GM19238 (cell line): ENCODE results near the gene CNKSR1.

Experiments used
- DNase-seq: peaks from one replicate; pipeline ENCODE4 v3.0.0; 2011; ENCODE audit warnings: low spot score; ENCODE audit not compliant: insufficient read length

The CNKSR1 gene

DNA sequence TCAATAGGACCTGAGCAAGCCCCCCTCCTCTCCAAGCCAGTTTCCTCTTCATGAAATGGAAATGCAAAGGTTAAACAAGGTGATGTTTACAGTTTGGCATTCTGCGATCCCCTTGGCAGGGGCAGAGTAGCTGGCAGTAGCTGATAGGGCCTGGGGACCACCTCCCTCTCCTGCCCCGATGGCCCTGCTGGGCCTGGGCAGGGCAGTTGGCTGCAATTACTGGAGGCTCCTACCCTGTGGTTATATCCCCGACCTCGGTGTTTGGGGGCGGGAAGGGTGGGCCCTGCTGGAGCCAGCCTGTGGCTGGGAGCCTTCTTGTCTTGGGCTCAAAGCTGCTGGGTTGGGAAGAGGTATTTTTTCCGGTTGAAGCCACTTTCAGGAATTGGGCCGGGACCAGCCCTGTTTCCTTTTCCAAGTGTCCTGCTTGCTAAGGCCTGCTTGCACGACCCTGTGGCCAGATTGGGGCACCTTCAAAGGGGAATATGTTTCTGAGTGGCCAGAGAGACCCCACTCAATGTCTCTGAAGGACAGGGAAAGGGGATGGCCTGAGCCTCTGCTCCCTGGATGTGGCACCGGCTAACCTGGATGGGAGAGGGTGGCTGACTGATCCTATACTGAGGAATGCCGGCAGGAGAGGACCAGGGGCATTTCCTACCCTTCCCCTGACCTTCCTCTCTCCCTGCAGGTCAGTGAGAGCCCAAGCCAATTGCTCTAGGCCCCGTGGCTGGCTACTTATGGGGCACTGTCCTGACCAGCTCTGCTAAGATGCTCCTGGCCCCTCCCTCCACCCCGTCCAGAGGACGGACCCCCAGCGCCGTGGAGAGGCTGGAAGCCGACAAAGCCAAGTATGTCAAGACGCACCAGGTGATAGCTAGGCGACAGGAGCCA is 16.5 kb upstream of the CNKSR1 start:
- DNase-seq = no peak

- DNase-seq = no peak
Measured at GRCh38 chr1:26161415-26162219, 15.7 kb upstream of the CNKSR1 start.

DNA sequence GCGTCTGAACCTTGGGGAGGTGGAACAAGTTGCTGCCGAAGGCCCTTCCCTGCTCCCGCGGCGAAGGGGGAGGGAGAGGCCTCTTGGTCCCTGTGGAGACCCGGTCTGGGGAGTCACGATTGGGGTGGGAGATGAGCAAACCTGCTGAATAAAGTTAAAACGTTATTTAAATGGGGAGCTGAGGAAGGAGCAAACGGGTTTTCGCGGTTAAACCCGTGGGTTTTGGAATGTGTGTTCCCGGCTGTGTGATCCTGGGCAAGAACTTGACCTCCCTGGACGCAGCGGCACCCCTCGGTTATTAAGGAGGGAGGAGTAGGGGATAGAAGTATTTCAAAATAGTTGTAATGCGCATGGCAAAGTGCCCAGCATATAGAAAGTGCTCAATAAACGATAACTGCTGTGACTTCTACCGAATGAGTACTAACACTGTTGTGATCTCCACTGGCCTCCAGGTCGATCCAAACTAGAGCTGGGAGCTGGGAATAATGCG is 15.0 kb upstream of the CNKSR1 start:
- DNase-seq = no peak

DNA sequence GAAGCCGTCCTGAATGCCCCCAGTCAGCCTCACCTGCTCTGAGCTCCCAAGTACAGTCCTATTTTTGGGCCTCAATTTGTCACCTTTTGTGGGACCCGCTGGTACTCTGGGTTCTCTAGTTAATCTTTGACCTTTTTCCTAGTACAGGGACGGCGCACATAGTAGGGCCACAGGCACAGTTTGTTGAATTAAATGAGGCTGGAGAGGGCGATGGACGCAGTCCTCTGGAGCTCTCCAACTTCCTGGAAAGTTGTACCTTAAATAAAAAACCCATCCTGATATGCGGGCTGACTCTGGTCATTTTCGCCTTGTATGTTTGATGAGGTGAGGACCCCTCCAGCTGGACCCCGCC is 13.6 kb upstream of the CNKSR1 start:
- no peak for DNase-seq

GRCh38 chr1:26164036-26164860 is 13.0 kb upstream of the CNKSR1 start:
- DNase-seq = peak; percentile 49

GRCh38 chr1:26164861-26165842 is 12.1 kb upstream of the CNKSR1 start:
- DNase-seq = no peak

GRCh38 chr1:26166719-26167281 is 10.5 kb upstream of the CNKSR1 start:
- no peak for DNase-seq

DNA sequence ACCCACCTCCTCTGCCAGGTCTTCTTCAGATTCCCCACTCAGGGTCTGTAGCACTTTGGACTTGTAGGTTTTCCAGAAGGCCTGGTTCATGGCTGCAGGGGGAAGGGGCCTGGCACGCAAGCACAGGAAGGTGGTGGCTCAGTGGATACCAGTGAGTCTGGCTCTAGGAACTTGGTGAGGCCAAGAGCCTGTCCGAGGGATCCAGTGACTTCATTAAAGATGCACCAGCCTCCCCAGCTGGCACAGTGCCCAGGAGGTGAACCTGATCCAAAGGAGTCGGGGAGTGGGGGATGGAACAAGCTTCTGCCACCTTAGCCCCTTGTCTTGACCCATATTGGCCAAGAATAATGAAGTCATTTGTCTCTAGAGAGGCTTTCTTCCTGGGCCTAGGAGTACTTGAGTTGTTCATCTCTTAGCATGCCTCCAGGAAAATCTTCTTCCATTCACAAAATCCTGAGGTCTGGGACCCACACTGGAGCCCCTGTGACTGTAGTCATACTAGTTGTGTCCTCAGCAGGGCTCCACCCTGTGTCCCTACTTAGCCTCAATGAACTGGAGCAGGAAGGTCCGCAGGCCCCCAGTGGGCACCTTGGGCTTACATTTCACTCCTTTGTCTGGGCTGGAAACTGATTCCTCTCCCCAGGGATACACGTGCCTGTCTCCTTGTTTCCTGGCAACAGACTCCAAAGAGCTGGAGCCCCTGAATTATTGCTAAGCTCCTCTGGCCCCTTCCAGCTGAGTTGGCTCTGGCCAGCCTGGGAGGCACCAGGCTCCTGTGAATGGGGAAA is 8.7 kb upstream of the CNKSR1 start, which contains the start of gene C1orf232:
TSS of gene C1orf232 (minus strand) at position 554 of the 788 bp plus-strand sequence. CDS start at position 90, 464 bp downstream.
- no peak for DNase-seq

- no peak for DNase-seq
Measured at GRCh38 chr1:26169198-26169554, 8.1 kb upstream of the CNKSR1 start.

- DNase-seq = peak; percentile 100
Measured at GRCh38 chr1:26169669-26170471, 7.4 kb upstream of the CNKSR1 start, which contains the start of gene ZNF593. Gene ZNF593 (plus strand): TSS chr1:26169908. CDS start chr1:26169984, 76 bp downstream.

- DNase-seq = no peak
Measured at GRCh38 chr1:26170472-26170821, 6.8 kb upstream of the CNKSR1 start.

DNA sequence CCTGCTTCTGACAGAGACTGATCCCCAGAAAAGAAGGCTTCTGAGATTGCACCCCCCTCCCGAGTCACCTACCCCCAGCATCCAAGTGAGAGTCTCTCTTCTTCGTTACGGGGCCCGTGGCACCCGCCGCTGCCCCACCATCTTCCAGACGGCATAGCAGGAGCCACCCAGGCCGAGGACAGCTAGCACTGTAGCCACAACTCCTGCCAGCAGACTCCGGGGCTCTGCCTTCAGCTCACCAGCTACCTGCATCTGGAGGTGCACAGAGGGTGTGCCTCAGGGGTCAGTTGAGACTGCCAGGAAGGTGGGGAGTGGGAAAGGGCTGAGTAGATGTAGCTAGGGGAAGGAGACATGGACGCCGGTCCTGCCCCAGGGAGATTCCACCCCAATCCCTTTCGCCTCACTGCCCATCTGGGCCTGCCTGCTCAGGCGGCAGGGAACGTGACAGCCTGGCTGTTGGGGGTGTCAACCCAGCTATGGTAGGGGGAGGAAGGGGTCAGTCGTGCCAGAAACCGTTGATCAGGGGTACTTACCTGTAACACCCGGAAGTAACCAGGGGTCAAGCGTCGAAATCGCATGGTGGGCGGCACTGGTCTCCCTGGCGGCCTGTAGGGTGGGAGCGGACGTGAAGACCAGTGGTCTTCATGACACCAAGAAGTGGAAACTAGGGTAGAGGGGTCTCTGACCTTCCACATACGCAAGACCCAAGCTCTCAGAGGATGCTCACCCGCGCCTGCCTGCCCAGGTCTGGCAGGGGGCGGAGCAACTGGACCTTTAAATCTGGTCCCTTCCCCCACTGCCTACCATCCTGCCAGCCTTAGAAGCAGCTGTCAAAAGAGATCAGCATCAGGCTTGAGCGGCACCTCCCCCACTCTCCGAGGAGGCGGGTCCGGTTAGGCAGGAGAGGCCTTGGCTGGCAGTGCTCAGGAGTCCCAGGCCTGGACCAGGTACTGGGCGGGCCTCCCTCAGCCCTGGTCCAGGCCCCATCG is 5.9 kb upstream of the CNKSR1 start, which contains the start of gene ZNF593OS:
TSS of gene ZNF593OS (minus strand) at position 749 of the 989 bp plus-strand sequence. CDS start at position 578, 171 bp downstream.
- no peak for DNase-seq

- no peak for DNase-seq
Measured at GRCh38 chr1:26175346-26175745, 1.9 kb upstream of the CNKSR1 start.

DNA sequence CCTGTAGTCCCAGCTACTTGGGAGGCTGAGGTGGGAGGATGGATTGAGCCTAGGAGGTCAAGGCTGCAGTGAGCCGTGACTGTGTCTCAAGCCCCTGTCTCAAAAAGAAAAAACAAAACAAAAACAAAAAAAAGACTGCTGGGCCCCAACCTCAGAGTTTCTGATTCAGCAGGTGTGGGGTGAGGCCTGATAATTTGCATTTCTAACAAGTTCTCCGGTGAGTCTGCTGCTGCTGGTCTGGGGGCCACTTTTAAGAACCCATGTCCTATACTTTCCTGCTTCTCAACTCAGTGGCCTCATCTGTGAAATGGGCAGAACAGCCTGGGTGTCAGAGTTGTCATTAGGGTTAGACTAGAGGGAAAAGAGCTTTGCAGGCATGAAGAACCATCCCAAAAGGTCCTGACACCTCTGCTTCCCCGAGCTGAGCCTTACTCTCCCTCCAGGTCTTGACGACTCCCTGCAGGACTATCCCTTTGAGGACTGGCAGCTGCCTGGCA is 2.8 kb downstream of the CNKSR1 start:
- no peak for DNase-seq

DNA sequence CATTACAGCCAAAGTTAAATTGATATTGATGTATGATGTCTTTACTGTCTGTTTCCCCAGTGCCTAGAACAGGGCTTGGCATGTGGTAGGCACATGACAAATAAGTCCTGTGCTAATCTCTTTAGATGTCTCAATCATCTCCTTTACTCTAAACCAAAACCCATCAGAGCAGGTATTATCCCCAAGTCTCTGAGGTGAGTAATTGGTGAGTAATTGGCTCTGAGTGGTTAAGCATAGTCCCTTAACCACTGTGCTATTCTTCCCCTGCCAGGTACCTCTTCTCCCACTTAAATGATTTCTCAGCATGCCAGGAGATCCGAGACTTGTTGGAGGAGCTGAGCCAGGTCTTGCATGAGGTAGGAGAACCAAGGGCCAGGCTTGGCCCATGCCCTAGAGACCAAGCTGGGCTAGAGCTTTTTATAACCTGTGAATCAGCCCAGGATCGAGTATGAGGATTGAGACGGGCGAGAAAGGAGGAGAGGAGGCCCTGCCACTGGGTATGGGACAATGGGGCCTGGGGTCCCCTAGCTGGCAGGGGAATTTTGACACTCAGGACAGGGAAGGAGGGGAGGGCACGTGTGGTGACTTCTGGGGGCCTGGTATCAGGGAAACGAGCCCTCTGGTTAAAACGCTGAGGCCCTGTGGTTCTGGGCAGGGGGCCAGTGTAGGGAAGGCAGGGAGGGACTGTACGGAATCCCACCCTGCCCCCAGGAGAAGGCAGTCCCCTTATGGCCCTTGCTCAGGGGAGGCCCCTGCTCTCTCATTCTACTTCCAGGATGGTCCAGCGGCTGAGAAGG is 4.5 kb downstream of the CNKSR1 start:
- DNase-seq = no peak

DNA sequence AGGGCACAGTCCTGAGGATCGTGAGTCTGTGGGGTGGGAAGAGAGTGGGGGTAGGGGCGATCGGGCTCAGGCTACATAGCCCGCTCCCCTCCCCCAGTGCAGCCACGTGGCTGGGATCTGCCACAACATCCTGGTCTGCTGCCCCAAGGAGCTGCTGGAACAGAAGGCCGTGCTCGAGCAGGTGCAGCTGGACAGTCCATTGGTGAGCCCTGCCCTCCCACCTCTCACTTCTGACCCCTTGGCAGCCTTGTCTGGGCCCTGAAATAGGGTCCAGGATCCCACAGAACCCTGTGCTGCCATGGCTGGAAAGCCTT is 5.0 kb downstream of the CNKSR1 start:
- no peak for DNase-seq
